SK-N-SH (cell line): ENCODE results near the gene PPP2R5C. TPM values are rescaled to one million over a fixed set of nuclear protein-coding genes. Genes with fewer than 3 reads are reported as not detected.

ENCODE experiments used
- CTCF ChIA-PET: fragments of 300-600, 350-600 bp; formaldehyde crosslinking; extraction: SDS; loops from one replicate; lab custom pipeline; 2021; lab: Yijun Ruan, JAX
- POLR2A ChIA-PET: fragments of 350-600 bp; sonication (Branson Sonifier 250); formaldehyde crosslinking; extraction: SDS; loops from one replicate; lab custom pipeline; 2020; ENCODE audit warnings: antibody characterized with exemption, inconsistent platforms; lab: Yijun Ruan, JAX
- DNase-seq: peaks from one replicate; pipeline ENCODE4 v3.0.0; 2012
- H2AFZ ChIP-seq: fragments of 200-600 bp; sonication (generic); 2 replicates; pipeline ENCODE4 v1.8.1; 2016; ENCODE audit warnings: antibody characterized with exemption, mild to moderate bottlenecking, low read depth
- H3F3A ChIP-seq: fragments of 200-600 bp; sonication (generic); replicated peaks from 2 replicates; pipeline ENCODE3; 2016; ENCODE audit warnings: antibody characterized with exemption, mild to moderate bottlenecking; ENCODE audit not compliant: insufficient read depth
- H3K27ac ChIP-seq, 2 experiments: fragments of 200-500 bp in 1 of 2; fragments of 200-600 bp in 1 of 2; sonication (Bioruptor generic) in 1 of 2; sonication (generic), shearing (Covaris generic) in 1 of 2; 2 replicates each; pipeline versions ENCODE4 v1.5.1 to v1.6.1; 2014 to 2016; ENCODE audit warnings: low read depth in 2 of 2, inconsistent platforms in 1 of 2, low read length in 1 of 2, mild to moderate bottlenecking in 1 of 2, mixed read lengths in 1 of 2
- H3K27me3 ChIP-seq: fragments of 200-600 bp; sonication (generic), shearing (Covaris generic); 2 replicates; pipeline ENCODE4 v1.6.1; 2016; ENCODE audit warnings: mixed run types; ENCODE audit not compliant: insufficient read depth
- H3K36me3 ChIP-seq, 2 experiments: fragments of 200-500 bp in 1 of 2; fragments of 200-600 bp in 1 of 2; sonication (Bioruptor generic) in 1 of 2; sonication (generic) in 1 of 2; replicated peaks in 1 of 2; 2 replicates each; pipeline versions ENCODE3 to v1.5.1; 2014 to 2016; ENCODE audit warnings: low read length in 1 of 2, mild to moderate bottlenecking in 1 of 2; ENCODE audit not compliant: insufficient read depth in 2 of 2, control insufficient read depth in 1 of 2
- H3K4me1 ChIP-seq, 2 experiments: fragments of 200-500 bp in 1 of 2; fragments of 200-600 bp in 1 of 2; sonication (Bioruptor generic) in 1 of 2; sonication (generic), shearing (Covaris generic) in 1 of 2; 2 replicates each; pipeline versions ENCODE4 v1.5.1 to v1.6.1; 2014 to 2016; ENCODE audit warnings: low read depth in 1 of 2, low read length in 1 of 2, mixed run types in 1 of 2; ENCODE audit not compliant: insufficient read depth in 2 of 2, control insufficient read depth in 1 of 2
- H3K4me2 ChIP-seq: fragments of 200-600 bp; sonication (generic), shearing (Covaris generic); 2 replicates; pipeline ENCODE4 v1.6.1; 2017; ENCODE audit warnings: mixed run types
- H3K4me3 ChIP-seq, 2 experiments: fragments of 200-500 bp in 1 of 2; fragments of 200-600 bp in 1 of 2; sonication (Bioruptor generic) in 1 of 2; sonication (generic), shearing (Covaris generic) in 1 of 2; 2 replicates each; pipeline versions ENCODE4 v1.5.1 to v1.8.1; 2014 to 2016; ENCODE audit warnings: low read depth in 2 of 2, inconsistent platforms in 1 of 2, low read length in 1 of 2, mild to moderate bottlenecking in 1 of 2, mixed read lengths in 1 of 2, moderate library complexity in 1 of 2
- H3K79me2 ChIP-seq: fragments of 200-600 bp; sonication (generic); 2 replicates; pipeline ENCODE4 v1.8.1; 2017; ENCODE audit warnings: mild to moderate bottlenecking; ENCODE audit not compliant: insufficient read depth
- H3K9ac ChIP-seq: fragments of 200-600 bp; sonication (generic); 2 replicates; pipeline ENCODE4 v1.6.1; 2017; ENCODE audit warnings: mixed run types
- H3K9me2 ChIP-seq: fragments of 200-600 bp; sonication (generic); 2 replicates; pipeline ENCODE4 v1.6.1; 2017; ENCODE audit warnings: mixed run types
- H3K9me3 ChIP-seq: fragments of 200-600 bp; sonication (generic); 2 replicates; pipeline ENCODE4 v1.6.1; 2017; ENCODE audit warnings: mixed run types, mild to moderate bottlenecking, moderate library complexity
- H4K20me1 ChIP-seq: fragments of 200-600 bp; sonication (generic); 2 replicates; pipeline ENCODE4 v1.6.1; 2017; ENCODE audit warnings: mild to moderate bottlenecking, mixed run types; ENCODE audit not compliant: insufficient read depth
- ELF1 ChIP-seq: IDR thresholded peaks from 2 replicates; pipeline ENCODE4 v1.4.0; 2012
- EZH2phosphoT487 ChIP-seq: fragments of 200-600 bp; sonication (generic); IDR thresholded peaks from 2 replicates; pipeline ENCODE4 v1.6.1; 2017; ENCODE audit warnings: low read depth, mixed run types, mild to moderate bottlenecking, antibody characterized with exemption, moderate library complexity, borderline replicate concordance
- FOSL2 ChIP-seq: IDR thresholded peaks from 2 replicates; pipeline ENCODE4 v1.4.0; 2012; ENCODE audit warnings: low read depth, mild to moderate bottlenecking, moderate library complexity, borderline replicate concordance
- FOXM1 ChIP-seq: IDR thresholded peaks from 2 replicates; pipeline ENCODE4 v1.4.0; 2012; ENCODE audit warnings: low read depth, mild to moderate bottlenecking
- JUND ChIP-seq: IDR thresholded peaks from 2 replicates; pipeline ENCODE4 v1.4.0; 2012
- MEF2A ChIP-seq: IDR thresholded peaks from 2 replicates; pipeline ENCODE4 v1.4.0; 2012; ENCODE audit warnings: low read depth, borderline replicate concordance
- MXI1 ChIP-seq: IDR thresholded peaks from 2 replicates; pipeline ENCODE4 v1.6.1; 2012; ENCODE audit warnings: mild to moderate bottlenecking, low read depth, low read length, improper control_type of control experiment
- NRF1 ChIP-seq: IDR thresholded peaks from 2 replicates; pipeline ENCODE4 v1.6.1; 2012; ENCODE audit warnings: low read depth, mild to moderate bottlenecking, low read length
- RFX5 ChIP-seq: IDR thresholded peaks from 2 replicates; pipeline ENCODE4 v1.6.1; 2012; ENCODE audit warnings: mild to moderate bottlenecking, improper control_type of control experiment, low read length
- SMC3 ChIP-seq: IDR thresholded peaks from 2 replicates; pipeline ENCODE4 v1.6.1; 2012; ENCODE audit warnings: low read depth, low read length, improper control_type of control experiment
- TCF12 ChIP-seq: IDR thresholded peaks from 2 replicates; pipeline ENCODE4 v1.4.0; 2012
- USF1 ChIP-seq: IDR thresholded peaks from 2 replicates; pipeline ENCODE4 v1.4.0; 2012; ENCODE audit warnings: low read depth, borderline replicate concordance
- WGBS: methylation state at CpG from one replicate; pipeline ENCODE4 v1.1.6; 2017; ENCODE audit warnings: low lambda C conversion rate; 5-methylcytosine and 5-hydroxymethylcytosine counted together
- polyA plus RNA-seq, 3 experiments: library from polyadenylated mRNA; depleted of rRNA; stranded (reverse); fragments of >200 nt; gene quantifications; 2 replicates each; pipeline ENCODE4 v1.2.3, GENCODE V29; 2012
- TF ChIP-seq, protein P1 (sequence below): IDR thresholded peaks from 2 replicates; pipeline ENCODE4; 2012
- TF ChIP-seq, protein P2 (sequence below): fragments of 150-350 bp; IDR thresholded peaks from 2 replicates; pipeline ENCODE4 v1.6.1; 2017; ENCODE audit warnings: antibody characterized with exemption, low read length, low read depth, borderline replicate concordance

PPP2R5C gene
- polyA plus RNA-seq, 1 of the 3 experiments (the other 2 are of a cell fraction): 43.7 TPM

GRCh38 chr14:101934601-101935150, 173.2 kb downstream of the PPP2R5C start:
- WGBS: 61% methylated on average over 10 of the region's 14 CpGs
- POLR2A ChIA-PET: no interaction called here
- Histone ChIP-seq H3K9me3 (no peaks in the 10 kb centered on the region), H2AFZ (no peak overlapping the region), H3F3A (no peaks in the 10 kb centered on the region), H3K79me2 (no peaks in the 10 kb centered on the region), H3K4me3 (no peak overlapping the region), H4K20me1 (no peaks in the 10 kb centered on the region), H3K9me2 (no peaks in the 10 kb centered on the region), H3K27ac (no peak overlapping the region), H3K9ac (no peak overlapping the region), H3K4me1 (peaks cover 0 to 4% of the 10 kb centered on the region in 2 experiments; a peak in 1 of 4 replicates), H3K27me3 (no peaks in the 10 kb centered on the region), H3K4me2 (no peak overlapping the region), H3K36me3 (no peaks in the 10 kb centered on the region)
- DNase-seq: no peak
- TF ChIP-seq TCF12 (no peak), ELF1 (no peak), FOXM1 (no peak), FOSL2 (no peak), RFX5 (no peak), EZH2phosphoT487 (no peak)
- CTCF ChIA-PET: interaction anchor here (2.0 kb wide), 1 partner anchor 164 kb away, joined by 9 read pairs; no protein-coding TSS in a partner anchor

DNA sequence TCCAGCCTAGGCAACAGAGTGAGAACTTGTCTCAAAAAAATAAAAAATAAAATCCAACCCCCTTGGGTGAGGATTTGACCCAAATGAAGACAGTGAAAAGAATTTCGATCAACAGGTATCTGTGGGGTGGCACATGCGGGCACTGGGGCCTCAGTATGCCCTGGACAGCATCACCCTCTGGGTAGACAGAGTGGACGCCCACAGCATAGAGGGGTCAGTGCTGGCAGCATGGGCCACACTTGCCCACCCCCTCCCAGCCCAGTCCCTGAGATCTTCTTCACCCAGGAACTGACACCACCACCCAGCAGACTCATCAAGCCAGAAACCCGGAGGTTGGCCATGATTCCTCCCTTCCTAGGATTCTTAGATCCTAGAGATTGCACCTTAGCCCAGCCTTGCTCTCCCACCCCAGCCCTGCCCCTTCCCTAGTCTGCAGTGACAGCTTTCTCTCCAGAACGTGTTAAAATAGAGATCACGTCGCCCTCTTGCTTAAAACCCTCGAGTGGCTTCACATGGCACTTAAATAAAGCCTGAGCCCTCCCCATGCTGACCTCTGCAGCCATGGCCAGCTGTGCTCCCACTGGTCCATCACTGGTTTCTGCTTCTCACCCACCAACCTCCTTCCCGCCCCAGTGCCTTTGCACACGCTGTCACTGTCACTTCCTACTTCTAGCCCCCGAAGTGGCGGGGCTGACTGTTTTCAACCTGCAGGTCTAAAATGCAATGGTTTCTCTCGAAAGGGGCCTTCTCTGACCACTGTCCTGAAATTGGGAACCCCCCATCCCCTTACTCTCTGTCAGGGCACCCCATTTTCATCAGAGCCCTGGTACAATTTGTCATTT, 176.6 kb downstream of the PPP2R5C start:
- Histone ChIP-seq H3K9me3 (no peaks in the 10 kb centered on the region), H3K27me3 (no peaks in the 10 kb centered on the region), H3K27ac (no peak overlapping the region), H3F3A (no peaks in the 10 kb centered on the region), H4K20me1 (no peaks in the 10 kb centered on the region), H3K4me2 (no peak overlapping the region), H2AFZ (no peak overlapping the region), H3K4me3 (no peak overlapping the region), H3K79me2 (no peaks in the 10 kb centered on the region), H3K36me3 (no peaks in the 10 kb centered on the region), H3K9ac (no peak overlapping the region), H3K9me2 (no peaks in the 10 kb centered on the region), H3K4me1 (peaks cover 0 to 4% of the 10 kb centered on the region in 2 experiments; a peak in 1 of 4 replicates)
- 74% methylated on average over 13 of the region's 13 CpGs for WGBS
- CTCF ChIA-PET: no interaction called here
- no peak for TF ChIP-seq MEF2A
- TF ChIP-seq USF1: no peak
- no peak for TF ChIP-seq TCF12
- TF ChIP-seq NRF1: no peak
- TF ChIP-seq SMC3: no peak
- no peak for TF ChIP-seq RFX5
- TF ChIP-seq MXI1: no peak
- TF ChIP-seq, protein P1, sequence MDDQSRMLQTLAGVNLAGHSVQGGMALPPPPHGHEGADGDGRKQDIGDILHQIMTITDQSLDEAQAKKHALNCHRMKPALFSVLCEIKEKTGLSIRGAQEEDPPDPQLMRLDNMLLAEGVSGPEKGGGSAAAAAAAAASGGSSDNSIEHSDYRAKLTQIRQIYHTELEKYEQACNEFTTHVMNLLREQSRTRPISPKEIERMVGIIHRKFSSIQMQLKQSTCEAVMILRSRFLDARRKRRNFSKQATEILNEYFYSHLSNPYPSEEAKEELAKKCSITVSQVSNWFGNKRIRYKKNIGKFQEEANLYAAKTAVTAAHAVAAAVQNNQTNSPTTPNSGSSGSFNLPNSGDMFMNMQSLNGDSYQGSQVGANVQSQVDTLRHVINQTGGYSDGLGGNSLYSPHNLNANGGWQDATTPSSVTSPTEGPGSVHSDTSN: no peak
- no peak for TF ChIP-seq EZH2phosphoT487
- TF ChIP-seq, protein P2, sequence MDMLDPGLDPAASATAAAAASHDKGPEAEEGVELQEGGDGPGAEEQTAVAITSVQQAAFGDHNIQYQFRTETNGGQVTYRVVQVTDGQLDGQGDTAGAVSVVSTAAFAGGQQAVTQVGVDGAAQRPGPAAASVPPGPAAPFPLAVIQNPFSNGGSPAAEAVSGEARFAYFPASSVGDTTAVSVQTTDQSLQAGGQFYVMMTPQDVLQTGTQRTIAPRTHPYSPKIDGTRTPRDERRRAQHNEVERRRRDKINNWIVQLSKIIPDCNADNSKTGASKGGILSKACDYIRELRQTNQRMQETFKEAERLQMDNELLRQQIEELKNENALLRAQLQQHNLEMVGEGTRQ: no peak
- TF ChIP-seq JUND: no peak
- DNase-seq: no peak
- POLR2A ChIA-PET: no interaction called here
